ENCODE results near the gene SLC38A4.

DNA sequence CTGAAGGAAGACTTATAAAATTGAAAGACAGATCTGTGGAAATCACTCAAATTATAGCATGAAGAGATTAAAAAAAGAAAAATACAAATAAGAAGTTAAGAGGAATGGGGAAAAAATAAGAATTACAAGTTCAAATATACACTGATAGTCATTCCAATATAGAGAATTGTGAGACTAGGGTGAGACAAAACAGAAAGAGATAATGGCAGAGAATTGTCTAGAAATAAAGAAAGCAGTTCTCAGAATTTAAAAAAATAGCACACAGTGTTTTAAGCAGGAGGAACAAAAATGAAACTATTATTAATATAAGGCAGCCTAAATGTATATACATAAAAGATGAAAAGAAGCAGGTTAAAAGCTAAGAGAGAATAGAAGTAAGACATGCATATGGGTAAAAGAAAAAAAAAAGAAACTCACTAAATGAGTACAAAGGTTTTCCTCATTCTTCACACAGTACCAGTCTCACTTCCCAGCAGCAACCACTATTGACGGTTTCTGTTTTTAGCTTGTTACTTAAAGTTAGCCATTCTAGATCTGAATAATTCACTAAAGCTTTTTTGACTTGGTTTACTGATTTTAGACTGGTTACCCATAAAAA is 31.1 kb downstream of the SLC38A4 start:
- TF ChIP-seq, protein P1, sequence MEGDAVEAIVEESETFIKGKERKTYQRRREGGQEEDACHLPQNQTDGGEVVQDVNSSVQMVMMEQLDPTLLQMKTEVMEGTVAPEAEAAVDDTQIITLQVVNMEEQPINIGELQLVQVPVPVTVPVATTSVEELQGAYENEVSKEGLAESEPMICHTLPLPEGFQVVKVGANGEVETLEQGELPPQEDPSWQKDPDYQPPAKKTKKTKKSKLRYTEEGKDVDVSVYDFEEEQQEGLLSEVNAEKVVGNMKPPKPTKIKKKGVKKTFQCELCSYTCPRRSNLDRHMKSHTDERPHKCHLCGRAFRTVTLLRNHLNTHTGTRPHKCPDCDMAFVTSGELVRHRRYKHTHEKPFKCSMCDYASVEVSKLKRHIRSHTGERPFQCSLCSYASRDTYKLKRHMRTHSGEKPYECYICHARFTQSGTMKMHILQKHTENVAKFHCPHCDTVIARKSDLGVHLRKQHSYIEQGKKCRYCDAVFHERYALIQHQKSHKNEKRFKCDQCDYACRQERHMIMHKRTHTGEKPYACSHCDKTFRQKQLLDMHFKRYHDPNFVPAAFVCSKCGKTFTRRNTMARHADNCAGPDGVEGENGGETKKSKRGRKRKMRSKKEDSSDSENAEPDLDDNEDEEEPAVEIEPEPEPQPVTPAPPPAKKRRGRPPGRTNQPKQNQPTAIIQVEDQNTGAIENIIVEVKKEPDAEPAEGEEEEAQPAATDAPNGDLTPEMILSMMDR (IDR thresholded peaks at IDR 0.05): no peak
- TF ChIP-seq EZH2 (IDR thresholded peaks at IDR 0.05): no peak
- no peak for TF ChIP-seq EZH2phosphoT487 (IDR thresholded peaks at IDR 0.05)
